ENCODE data around the gene VAV3. TPM values are rescaled to one million over a fixed set of nuclear protein-coding genes. Genes with fewer than 3 reads are reported as not detected.
A peak's percentile ranks its signal among the peaks of the same experiment; 100 is the strongest.

Gene VAV3
- total RNA-seq, 1 experiment from 2014 or later = 96.6 TPM

- peak; percentile 14 for DNase-seq (ENCODE audit: low read depth)
Measured at GRCh38 chr1:107793896-107794453, 171.0 kb downstream of the VAV3 start.

GRCh38 chr1:107791348-107791747, 173.6 kb downstream of the VAV3 start:
- no peak for DNase-seq (ENCODE audit: low read depth)

GRCh38 chr1:107789817-107790524, 175.0 kb downstream of the VAV3 start:
- no peak for DNase-seq (ENCODE audit: low read depth)

GRCh38 chr1:107788206-107789202, 176.5 kb downstream of the VAV3 start:
- no peak for DNase-seq (ENCODE audit: low read depth)

GRCh38 chr1:107787299-107787698, 177.7 kb downstream of the VAV3 start:
- peak; percentile 11 for DNase-seq (ENCODE audit: low read depth)

GRCh38 chr1:107786203-107786845, 178.7 kb downstream of the VAV3 start:
- DNase-seq (ENCODE audit: low read depth) = no peak

- DNase-seq (ENCODE audit: low read depth) = no peak
Measured at GRCh38 chr1:107785496-107786202, 179.3 kb downstream of the VAV3 start.

GRCh38 chr1:107782217-107782845, 182.6 kb downstream of the VAV3 start:
- DNase-seq (ENCODE audit: low read depth) = peak; percentile 57

GRCh38 chr1:107781245-107781644, 183.7 kb downstream of the VAV3 start:
- DNase-seq (ENCODE audit: low read depth) = no peak

GRCh38 chr1:107777664-107778047, 187.3 kb downstream of the VAV3 start:
- DNase-seq (ENCODE audit: low read depth) = no peak

- no peak for DNase-seq (ENCODE audit: low read depth)
Measured at GRCh38 chr1:107776900-107777663, 187.9 kb downstream of the VAV3 start.

GRCh38 chr1:107771377-107771776, 193.6 kb downstream of the VAV3 start:
- no peak for DNase-seq (ENCODE audit: low read depth)

GRCh38 chr1:107767156-107767582, 197.8 kb downstream of the VAV3 start:
- no peak for DNase-seq (ENCODE audit: low read depth)

GRCh38 chr1:107766533-107766932, 198.4 kb downstream of the VAV3 start:
- DNase-seq (ENCODE audit: low read depth) = no peak

GRCh38 chr1:107762751-107763390, 202.1 kb downstream of the VAV3 start:
- DNase-seq (ENCODE audit: low read depth) = no peak

- no peak for DNase-seq (ENCODE audit: low read depth)
Measured at GRCh38 chr1:107760065-107760464, 204.9 kb downstream of the VAV3 start.

- DNase-seq (ENCODE audit: low read depth) = peak; percentile 83
Measured at GRCh38 chr1:107750364-107750959, 214.5 kb downstream of the VAV3 start.

- DNase-seq (ENCODE audit: low read depth) = peak; percentile 64
Measured at GRCh38 chr1:107748531-107748930, 216.4 kb downstream of the VAV3 start.

GRCh38 chr1:107741242-107741641, 223.7 kb downstream of the VAV3 start:
- no peak for DNase-seq (ENCODE audit: low read depth)
